Superior temporal gyrus (tissue), 1 donor: ENCODE data around the gene DIAPH1.

Experiments
- DNase-seq: peaks from one replicate; pipeline ENCODE4 v3.0.0-alpha.2; 2016; ENCODE audit errors: extremely low spot score

The DIAPH1 gene

DNA sequence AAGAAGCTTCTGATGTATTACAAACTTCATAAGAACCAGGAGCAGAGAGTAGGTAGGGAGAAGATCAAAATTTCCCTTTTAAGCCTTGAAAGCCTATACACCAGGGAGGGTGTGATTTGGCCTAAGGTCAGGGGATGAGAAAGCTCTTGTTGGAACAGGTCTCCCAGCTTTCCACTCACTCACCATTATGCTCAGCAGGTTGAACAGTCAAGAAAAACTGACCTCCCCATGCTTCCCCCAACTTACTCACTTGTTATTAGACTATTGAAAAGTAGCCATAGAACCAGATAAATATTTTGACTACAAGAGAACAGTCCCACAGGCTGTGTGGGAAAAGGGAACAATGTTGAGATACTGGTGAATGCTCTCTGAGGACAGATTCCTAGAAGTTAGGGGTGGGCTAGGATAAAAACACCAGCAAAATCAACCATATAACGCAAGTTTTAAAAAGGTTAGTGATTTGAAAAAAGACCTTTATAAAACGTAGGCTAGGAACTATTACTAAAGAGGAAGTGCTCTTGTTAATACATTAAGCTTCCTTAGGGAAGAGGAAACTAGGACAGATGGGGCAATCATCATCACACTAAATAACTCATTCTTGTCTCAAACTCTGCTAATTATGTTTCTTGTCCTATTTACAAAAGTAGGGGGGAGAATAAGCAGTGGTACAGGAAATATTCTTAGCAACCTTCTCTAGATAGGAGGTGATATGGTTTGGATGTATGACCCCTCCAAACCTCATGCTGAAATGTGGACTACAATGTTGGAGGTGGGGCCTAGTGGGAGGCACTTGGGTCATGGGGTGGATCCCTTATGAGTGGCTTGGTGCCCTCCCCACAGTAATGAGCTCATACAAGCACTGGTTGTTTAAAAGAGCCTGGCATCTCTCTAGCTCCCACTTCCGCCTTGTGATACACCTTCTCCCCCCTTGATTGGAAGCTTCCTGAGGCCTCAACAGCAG lies 98.9 kb downstream of the DIAPH1 start:
- DNase-seq = no peak

DNA sequence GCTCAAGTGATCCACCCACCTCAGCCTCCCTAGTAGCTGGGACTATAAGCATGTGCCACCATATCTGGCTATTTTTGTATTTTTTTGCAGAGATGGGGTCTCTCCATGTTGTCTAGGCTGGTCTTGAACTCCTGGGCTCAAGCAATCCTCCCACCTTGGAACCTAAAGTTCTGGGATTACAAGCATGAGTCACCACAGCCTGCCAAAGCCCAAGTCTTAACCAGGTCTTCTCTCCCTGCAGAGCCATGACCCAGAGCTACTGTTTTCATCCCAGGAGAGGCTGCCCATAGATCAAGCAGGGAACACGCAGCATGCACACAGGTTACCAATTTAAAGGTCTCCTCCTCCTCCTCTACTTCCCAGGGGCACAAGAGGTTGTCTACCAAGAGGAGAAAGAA lies 100.2 kb downstream of the DIAPH1 start:
- DNase-seq = no peak

DNA sequence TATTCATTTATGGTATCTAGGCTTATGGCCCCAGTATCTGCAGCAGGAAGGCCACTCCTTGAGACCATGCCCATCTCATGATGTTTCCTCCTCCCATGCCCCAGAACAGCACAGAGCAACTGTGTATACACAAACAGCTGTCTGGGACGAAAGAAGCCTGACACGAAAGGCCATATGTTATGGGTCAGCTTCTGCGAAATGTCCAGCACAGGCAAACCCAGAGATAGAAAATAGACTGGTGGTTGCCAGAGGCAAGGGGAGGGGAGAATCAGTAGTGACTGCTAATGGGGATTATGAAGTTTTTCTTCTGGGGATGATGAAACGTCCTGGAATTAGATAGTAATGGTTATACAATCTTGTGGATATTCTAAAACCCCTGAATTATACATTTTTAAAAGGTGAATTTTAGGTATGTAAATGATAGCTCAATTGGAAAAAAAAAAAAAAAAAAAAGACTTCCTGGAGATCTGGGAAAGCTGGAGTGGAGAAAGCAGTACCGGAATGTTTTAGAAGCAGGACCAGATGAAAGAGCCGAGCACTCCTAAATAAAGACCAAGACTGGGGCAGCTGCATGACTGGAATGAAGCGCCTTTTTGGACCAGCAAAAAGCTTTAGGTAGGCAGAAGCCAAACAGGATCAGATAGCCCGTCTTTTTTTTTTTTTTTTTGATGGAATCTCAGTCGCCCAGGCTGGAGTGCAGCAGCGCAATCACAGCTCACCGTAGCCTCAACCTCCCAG lies 100.8 kb downstream of the DIAPH1 start:
- no peak for DNase-seq

DNA sequence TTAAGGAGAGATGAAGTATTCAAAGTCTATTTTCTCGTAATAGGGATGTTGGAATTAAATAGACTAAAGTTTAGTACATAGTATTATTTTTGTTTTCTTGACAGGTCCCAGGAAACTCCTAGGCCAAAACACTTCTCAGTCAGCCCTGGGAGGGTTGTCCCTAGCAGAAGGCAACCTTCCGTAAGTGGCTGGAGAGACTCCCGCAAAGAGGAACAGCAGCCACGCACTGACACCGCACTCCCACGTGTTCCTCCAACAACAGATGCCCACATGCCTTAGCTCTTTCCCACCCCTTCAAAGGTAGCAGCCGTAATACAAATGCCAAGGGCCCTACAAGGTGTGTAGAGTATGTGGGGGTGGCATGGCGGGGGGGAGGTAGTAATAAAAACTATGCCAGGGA lies 101.5 kb downstream of the DIAPH1 start:
- DNase-seq = no peak

DNA sequence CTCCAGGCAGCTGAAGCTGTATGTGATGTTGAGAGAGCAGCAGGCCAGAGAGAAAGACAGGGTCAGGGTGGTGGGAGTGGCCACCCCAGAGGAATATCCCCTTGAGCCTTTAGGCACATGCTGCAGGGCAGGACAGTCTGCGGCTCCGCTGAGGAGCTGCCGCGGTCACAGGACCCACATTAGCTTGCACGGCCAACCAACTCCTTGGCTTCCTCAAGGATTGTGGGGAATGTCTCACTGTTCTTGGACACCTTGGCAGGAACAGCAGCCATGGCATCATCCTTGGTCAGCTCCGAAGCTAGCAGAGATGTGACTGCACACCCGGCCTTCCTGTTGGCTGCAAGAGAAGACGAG lies 102.2 kb downstream of the DIAPH1 start:
- no peak for DNase-seq

DNA sequence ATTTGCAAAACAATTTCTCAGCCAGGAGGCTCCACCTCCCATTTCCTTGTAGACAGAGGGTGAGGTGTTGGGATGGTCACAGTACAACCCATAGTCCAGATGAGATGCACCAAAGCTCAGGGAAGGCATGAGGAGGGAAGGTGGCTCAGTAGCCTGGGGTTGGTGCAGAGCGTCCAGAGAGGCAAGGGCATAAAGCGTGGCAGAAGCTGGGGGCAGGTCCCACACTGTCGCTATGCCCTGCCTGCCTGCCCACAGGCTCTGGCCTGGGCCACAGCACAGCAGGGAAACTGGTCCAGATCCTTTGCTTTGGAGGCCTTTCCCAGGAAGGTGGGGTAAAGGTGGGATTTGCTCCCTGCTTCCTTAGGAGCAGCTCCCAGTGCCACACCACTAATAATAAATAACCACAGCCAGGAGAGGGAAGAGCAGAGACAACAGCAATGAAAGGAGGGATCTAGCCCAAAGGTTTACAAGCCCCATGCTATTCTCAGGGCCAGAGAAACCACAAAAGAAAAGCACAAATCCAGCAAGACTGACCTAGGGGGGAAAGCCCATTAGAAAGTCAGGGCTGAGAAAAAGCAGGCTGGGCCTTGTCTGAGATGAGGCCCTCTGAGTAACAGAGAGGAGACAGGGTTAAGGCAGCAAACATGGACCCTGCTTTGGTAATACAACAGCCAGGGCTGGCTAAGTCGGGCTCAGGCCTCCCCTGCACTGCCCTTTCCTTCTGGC lies 102.7 kb downstream of the DIAPH1 start:
- DNase-seq = no peak

DNA sequence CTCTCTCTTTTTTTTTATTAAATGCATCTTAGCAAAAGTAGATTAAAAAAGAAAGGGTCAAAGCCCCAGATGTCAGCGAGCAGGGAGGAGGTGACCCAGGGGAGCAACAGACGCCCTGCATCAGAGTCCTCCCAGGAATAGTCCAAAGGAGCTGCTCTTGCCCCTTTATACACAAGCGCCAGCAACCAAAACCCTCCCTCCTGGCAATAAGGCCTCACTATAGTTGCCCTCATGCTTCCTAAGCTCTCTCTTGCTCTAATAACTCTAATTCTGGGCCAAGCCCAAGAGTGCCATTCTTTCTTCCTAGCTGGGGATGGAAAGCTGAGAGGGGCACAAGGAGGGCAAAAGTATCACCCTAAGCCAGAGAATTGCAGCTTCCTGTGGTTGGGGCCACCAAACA lies 103.7 kb downstream of the DIAPH1 start:
- no peak for DNase-seq

DNA sequence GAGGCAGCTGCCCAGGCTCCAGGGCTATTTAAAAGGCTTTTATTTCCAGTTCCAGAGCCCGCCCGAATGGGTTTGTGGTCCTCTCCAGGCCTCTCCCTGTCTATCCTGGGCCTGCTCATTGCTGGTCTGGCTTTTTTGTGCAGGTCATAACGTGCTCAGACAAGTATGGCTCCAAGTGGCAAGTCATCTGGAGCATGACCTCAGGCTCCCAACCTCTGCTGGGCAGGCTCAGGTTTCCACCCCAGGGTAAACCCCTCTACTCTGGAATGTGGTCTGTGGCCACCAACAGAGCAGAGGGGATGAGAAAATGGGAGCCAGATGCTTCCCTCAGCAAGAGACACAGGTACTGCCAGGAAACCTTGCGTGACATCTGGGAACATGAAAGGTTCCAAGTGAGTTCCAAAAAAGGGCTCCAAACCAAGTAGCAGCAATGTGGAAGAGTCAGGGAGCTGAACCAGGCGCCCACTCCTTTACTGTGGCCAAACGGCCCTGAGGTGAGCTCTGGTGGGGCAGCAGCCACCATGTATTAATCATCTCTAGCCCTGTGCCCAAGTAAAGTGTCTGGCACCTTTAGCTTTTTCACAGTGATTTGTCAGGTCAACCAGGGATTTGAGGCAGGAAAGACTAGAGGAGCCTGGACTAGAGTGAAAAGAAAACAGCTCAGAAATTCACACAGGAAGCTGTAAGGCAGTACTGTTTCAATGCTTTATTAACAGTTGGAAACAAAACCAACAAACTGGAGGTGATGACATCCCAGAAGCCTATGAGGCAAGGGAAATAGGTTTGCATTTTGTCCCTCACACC lies 104.3 kb downstream of the DIAPH1 start:
- no peak for DNase-seq

DNA sequence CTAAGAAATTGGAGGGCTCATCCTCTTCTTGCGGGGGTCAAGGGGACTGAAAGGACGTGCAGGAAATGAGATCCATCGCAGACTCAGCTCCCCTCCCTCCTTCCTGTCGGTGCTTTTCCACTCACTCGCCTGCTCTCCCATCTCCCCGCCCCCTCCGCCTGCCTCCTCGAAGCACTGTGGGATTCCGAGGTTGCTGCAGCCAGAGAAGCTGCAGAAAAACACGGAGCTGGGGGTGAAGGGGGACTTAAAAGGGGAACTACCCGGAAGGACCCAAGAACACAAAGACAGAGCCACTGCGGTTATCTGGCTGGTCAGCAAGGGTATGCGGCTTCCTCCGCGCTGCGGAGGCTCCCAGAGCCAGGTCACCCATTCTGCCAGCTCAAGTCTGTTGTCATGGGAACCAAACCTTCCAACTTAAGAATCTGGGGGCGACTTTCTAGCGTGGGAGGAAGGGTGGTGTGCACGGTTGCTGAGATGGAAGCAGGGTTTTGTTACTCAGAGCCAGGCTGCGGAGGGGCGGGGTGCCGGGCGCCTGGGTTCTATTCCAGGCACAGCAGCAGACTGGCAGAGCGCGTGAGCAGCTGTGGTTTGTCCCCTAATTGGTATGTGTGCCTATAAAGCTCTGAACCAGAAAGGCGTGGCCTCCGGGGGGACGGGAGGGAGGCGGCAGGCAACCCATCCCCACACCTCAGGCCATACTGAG lies 105.0 kb downstream of the DIAPH1 start:
- no peak for DNase-seq

DNA sequence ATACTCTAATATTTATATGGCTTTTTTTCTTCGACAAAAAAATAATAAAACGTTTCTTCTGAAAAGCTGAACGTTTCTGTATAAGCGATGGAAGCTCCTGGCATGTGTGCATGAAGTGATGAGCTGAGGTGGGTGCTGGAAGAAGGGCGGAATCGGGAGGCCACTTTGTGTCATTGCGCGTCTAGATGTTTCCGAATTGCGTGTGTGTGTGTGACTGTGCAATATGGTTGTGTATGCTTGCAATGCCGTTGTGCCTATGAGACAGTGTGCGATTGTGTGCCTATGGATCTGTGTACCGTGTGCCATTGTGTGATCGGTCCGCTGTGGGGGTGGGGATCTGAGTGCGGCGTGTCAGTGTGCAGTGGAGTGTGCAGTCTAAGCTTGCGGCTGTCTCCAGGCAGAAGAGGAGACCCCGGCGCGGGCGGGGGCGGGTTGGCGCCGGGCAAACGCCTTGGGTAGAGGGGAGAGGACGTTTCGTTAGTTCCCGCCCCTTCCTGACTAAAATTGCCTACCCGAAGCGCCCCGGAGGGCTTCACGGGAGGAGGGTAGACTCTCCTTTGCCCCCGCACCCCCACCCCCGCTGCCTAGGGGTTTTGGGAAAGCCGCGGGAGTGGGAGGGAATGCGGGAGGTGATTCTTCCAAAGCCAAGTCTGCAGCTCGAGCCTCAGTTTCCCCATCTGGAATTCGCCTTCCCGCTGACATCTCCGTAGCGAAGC lies 105.7 kb downstream of the DIAPH1 start:
- no peak for DNase-seq

DNA sequence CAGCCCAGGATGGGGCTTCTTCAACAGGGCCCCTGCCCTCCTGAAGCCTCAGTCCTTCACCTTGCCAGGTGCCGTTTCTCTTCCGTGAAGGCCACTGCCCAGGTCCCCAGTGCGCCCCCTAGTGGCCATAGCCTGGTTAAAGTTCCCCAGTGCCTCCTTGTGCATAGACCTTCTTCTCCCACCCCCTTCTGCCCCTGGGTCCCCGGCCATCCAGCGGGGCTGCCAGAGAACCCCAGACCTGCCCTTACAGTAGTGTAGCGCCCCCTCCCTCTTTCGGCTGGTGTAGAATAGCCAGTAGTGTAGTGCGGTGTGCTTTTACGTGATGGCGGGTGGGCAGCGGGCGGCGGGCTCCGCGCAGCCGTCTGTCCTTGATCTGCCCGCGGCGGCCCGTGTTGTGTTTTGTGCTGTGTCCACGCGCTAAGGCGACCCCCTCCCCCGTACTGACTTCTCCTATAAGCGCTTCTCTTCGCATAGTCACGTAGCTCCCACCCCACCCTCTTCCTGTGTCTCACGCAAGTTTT lies 106.3 kb downstream of the DIAPH1 start:
- DNase-seq = no peak

DNA sequence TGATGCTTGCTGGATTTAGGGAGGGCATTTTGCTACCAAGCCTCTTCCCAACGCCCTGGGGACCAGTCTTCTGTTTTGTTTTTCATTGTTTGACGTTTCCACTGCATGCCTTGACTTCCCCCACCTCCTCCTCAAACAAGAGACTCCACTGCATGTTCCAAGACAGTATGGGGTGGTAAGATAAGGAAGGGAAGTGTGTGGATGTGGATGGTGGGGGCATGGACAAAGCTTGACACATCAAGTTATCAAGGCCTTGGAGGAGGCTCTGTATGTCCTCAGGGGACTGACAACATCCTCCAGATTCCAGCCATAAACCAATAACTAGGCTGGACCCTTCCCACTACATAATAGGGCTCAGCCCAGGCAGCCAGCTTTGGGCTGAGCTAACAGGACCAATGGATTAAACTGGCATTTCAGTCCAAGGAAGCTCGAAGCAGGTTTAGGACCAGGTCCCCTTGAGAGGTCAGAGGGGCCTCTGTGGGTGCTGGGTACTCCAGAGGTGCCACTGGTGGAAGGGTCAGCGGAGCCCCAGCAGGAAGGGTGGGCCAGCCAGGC lies 107.0 kb downstream of the DIAPH1 start:
- DNase-seq = no peak

DNA sequence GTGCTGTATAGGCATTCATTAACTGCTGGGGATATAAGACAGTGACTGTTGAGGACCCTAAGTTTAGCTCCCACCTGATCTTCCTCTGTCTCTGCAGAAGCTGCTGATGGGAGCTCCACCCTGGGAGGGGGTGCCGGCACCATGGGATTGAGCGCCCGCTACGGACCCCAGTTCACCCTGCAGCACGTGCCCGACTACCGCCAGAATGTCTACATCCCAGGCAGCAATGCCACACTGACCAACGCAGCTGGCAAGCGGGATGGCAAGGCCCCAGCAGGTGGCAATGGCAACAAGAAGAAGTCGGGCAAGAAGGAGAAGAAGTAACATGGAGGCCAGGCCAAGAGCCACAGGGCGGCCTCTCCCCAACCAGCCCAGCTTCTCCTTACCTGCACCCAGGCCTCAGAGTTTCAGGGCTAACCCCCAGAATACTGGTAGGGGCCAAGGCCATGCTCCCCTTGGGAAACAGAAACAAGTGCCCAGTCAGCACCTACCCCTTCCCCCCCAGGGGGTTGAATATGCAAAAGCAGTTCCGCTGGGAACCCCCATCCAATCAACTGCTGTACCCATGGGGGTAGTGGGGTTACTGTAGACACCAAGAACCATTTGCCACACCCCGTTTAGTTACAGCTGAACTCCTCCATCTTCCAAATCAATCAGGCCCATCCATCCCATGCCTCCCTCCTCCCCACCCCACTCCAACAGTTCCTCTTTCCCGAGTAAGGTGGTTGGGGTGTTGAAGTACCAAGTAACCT lies 107.8 kb downstream of the DIAPH1 start:
- no peak for DNase-seq

DNA sequence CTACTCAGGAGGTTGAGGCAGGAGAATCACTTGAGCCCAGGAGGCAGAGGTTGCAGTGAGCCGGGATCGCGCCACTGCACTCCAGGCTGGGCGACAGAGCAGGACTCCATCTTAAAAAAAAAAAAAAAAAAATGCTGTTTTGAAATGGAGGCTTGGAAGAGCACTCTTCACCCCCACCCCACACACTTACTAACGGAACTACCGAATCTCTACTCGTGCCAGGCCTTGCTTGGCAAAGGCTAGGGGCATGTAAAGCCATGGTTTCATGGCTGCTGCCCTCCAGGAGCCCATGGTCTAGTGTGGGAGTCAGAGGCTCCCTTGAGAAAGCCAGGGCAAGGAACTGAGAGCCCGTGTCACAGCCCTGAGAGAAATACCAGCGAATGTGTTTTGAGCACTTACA lies 108.6 kb downstream of the DIAPH1 start:
- no peak for DNase-seq

DNA sequence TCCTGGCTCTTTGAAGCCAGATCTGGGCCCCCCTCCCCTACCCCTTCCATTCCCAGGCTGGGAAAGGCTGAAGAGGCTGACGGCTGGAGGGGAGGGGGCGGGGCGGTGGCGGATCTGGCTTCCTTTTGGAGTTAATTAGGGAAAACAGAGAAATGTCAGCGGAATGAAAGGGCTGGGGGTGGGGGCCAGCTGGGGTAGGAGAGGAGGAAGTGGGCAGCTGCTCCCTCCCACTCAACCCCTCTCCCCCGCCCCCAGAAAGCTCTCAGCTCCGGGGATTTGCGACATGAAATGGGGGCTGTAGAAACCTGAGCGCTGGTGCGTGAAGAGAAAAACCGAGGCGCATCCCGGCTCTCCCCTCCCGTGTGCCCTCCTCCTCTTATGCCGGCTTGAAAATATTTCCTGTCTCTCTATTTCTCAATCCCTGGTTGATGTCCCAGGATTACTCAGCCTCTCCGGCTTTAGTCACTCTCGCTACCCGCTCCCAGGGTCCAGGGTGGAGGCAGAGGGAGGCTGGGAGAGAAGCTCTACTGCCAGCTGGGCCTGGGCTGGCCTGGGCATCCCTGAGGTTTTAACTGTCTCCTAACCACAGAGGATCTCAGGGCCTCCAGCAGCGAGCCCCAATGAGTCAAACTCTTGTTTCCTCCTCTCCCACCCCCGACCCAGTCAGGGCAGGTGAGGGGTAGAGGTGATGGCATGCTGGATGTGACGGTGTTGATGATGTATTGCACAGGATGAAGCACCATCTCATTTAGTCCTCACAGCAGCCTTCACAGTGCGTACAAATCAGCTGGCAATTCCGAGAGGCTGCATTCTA lies 109.8 kb downstream of the DIAPH1 start:
- no peak for DNase-seq

DNA sequence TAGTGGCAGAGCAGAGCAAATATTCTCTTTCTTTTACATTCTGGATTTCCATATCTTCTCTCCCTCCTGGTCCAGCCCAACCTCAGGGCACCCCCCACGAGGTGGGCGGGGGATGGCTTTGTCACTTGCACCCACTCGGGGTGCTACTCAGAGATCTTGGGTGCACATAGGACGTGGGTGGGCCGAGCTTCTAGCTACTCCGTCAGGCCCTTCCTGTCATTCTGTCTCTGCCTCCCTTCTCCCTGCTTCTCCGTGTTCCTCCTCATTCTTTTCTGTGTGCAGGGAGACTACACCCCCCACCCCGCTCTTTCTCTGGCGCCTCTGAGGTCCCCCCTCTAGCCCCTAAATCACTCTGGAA lies 110.4 kb downstream of the DIAPH1 start:
- no peak for DNase-seq

DNA sequence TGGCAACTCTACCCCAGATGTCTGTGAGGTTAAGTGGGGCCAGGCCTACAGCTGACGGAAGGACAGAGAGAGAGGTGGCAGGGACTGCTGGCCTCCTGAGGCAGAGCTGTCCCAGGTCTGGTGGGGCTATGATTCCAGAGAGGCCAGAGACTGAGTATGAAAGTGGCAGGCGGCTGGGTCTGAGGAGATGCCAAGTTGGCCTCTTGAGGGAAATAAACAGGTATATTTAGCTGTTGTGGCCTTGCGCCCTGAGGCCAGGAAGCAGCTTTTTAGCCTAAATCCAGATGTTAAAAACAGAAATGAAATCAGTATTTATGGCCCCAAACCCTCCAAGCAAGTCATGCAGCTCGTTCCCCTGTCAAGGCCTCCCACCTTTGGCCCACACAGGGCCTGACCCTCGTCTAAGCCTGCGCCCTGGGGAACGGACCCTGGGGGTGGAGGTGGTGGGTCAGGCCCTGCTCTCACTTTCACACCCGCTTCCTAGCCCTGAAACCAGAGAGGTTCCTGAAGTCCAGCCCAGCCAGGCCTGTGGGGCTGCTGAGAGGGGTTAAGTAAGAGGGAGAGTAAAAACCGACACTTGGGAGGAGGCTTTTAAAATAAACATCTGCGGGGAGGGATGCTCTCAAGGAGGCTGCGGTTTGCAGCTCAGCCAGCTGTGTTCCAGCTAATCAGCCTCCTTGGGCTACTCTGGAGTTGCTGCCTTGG lies 111.3 kb downstream of the DIAPH1 start:
- no peak for DNase-seq
